ENCODE data around the gene SSH2.

DNA sequence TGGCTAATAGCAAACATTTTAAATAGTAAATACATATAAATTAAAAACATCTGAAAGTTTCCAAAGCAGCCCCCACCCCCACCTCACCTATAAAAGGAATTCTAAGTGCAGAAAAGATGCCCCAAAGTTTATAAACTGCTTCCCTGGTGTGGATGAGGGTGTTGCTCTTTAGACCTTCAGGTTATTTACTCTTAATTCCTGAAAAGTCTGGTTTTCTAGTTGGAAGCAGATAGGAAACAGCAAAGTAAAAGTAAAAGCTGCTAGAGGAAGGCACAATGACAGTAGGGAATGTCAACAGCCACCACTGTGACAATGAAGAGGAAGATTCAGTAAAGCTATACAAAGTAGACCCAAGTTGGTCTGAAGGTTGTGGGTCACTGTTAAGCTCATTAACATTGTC, 37.8 kb downstream of the SSH2 start:
- TF ChIP-seq FOXM1 (IDR thresholded peaks at IDR 0.05; ENCODE audit: low read depth) (no peak), FOXM1 (CRISPR knock-in tag; IDR thresholded peaks at IDR 0.05; ENCODE audit: low read depth) (no peak), BRF1 (IDR thresholded peaks at IDR 0.05; ENCODE audit: borderline replicate concordance, extremely low read depth, insufficient read length) (no peak), POLR2A (conservative IDR thresholded peaks at IDR 0.05) (no peak)
- TF ChIP-seq, protein P1, sequence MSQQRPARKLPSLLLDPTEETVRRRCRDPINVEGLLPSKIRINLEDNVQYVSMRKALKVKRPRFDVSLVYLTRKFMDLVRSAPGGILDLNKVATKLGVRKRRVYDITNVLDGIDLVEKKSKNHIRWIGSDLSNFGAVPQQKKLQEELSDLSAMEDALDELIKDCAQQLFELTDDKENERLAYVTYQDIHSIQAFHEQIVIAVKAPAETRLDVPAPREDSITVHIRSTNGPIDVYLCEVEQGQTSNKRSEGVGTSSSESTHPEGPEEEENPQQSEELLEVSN (IDR thresholded peaks at IDR 0.05; ENCODE audit: borderline replicate concordance in 1 of 2, extremely low read depth in 1 of 2, insufficient read depth in 1 of 2, insufficient read length in 1 of 2, low read depth in 1 of 2, low read length in 1 of 2, poor library complexity in 1 of 2, severe bottlenecking in 1 of 2) = no peak
- TF ChIP-seq, protein P2, sequence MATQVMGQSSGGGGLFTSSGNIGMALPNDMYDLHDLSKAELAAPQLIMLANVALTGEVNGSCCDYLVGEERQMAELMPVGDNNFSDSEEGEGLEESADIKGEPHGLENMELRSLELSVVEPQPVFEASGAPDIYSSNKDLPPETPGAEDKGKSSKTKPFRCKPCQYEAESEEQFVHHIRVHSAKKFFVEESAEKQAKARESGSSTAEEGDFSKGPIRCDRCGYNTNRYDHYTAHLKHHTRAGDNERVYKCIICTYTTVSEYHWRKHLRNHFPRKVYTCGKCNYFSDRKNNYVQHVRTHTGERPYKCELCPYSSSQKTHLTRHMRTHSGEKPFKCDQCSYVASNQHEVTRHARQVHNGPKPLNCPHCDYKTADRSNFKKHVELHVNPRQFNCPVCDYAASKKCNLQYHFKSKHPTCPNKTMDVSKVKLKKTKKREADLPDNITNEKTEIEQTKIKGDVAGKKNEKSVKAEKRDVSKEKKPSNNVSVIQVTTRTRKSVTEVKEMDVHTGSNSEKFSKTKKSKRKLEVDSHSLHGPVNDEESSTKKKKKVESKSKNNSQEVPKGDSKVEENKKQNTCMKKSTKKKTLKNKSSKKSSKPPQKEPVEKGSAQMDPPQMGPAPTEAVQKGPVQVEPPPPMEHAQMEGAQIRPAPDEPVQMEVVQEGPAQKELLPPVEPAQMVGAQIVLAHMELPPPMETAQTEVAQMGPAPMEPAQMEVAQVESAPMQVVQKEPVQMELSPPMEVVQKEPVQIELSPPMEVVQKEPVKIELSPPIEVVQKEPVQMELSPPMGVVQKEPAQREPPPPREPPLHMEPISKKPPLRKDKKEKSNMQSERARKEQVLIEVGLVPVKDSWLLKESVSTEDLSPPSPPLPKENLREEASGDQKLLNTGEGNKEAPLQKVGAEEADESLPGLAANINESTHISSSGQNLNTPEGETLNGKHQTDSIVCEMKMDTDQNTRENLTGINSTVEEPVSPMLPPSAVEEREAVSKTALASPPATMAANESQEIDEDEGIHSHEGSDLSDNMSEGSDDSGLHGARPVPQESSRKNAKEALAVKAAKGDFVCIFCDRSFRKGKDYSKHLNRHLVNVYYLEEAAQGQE (IDR thresholded peaks at IDR 0.05; ENCODE audit: borderline replicate concordance) = no peak
- TF ChIP-seq, protein P2 (CRISPR knock-in tag; IDR thresholded peaks at IDR 0.05; ENCODE audit: low read depth) = no peak
